GM23338 (cell line): ENCODE results near the gene SLCO4A1. TPM values are rescaled to one million over a fixed set of nuclear protein-coding genes. Genes with fewer than 3 reads are reported as not detected.

ENCODE experiments used
- ATAC-seq: fragments of 200-7000 bp; cut with Tn5 transposase; 3 replicates; pipeline ENCODE4 v1.9.1; 2020
- DNase-seq: peaks from one replicate; pipeline ENCODE4 v3.0.0-alpha.2; 2015; ENCODE audit warnings: low spot score
- H2AFZ ChIP-seq: fragments of 200-600 bp; sonication (generic); 2 replicates; pipeline ENCODE4 v1.8.0; 2016; ENCODE audit warnings: antibody characterized with exemption, mild to moderate bottlenecking, moderate library complexity
- H3F3A ChIP-seq: fragments of 200-600 bp; sonication (generic); replicated peaks from 2 replicates; pipeline ENCODE4 v1.8.0; 2017; ENCODE audit warnings: antibody characterized with exemption, mixed run types, low read depth
- H3K27ac ChIP-seq: fragments of 200-600 bp; sonication (generic); 2 replicates; pipeline ENCODE4 v1.6.1; 2016; ENCODE audit warnings: low read depth
- H3K27me3 ChIP-seq: fragments of 200-600 bp; sonication (generic); 2 replicates; pipeline ENCODE4 v1.8.0; 2016; ENCODE audit warnings: mild to moderate bottlenecking, mixed run types, moderate library complexity; ENCODE audit not compliant: insufficient read depth
- H3K36me3 ChIP-seq: fragments of 200-600 bp; sonication (generic); 2 replicates; pipeline ENCODE4 v1.8.0; 2016; ENCODE audit warnings: mild to moderate bottlenecking; ENCODE audit not compliant: insufficient read depth
- H3K4me1 ChIP-seq: fragments of 200-600 bp; sonication (generic); 2 replicates; pipeline ENCODE4 v1.8.0; 2016; ENCODE audit warnings: mild to moderate bottlenecking, moderate library complexity; ENCODE audit not compliant: insufficient read depth
- H3K4me2 ChIP-seq: fragments of 200-600 bp; sonication (generic); 2 replicates; pipeline ENCODE4 v1.7.1; 2017; ENCODE audit warnings: mixed run types
- H3K4me3 ChIP-seq: fragments of 200-600 bp; sonication (generic); 2 replicates; pipeline ENCODE4 v1.6.1; 2016; ENCODE audit warnings: mixed run types
- H3K79me2 ChIP-seq: fragments of 200-600 bp; sonication (generic); replicated peaks from 2 replicates; pipeline ENCODE4 v1.8.0; 2017; ENCODE audit warnings: mild to moderate bottlenecking; ENCODE audit not compliant: insufficient read depth
- H3K9me2 ChIP-seq: fragments of 200-600 bp; sonication (generic); 2 replicates; pipeline ENCODE4 v1.8.0; 2017; ENCODE audit not compliant: insufficient read depth
- H4K20me1 ChIP-seq: fragments of 200-600 bp; sonication (generic); replicated peaks from 2 replicates; pipeline ENCODE4 v1.8.0; 2017; ENCODE audit warnings: mild to moderate bottlenecking; ENCODE audit not compliant: insufficient read depth
- H3K27ac Mint-ChIP-seq: 2 replicates; pipeline ENCODE4 v1.8.0; 2020; ENCODE audit warnings: inconsistent platforms, mild to moderate bottlenecking, moderate library complexity, mixed read lengths
- H3K27me3 Mint-ChIP-seq: 3 replicates; pipeline ENCODE4 v1.8.0; 2022; ENCODE audit warnings: low read depth, mild to moderate bottlenecking, moderate library complexity, mixed read lengths, inconsistent platforms; ENCODE audit not compliant: insufficient read depth, poor library complexity
- H3K36me3 Mint-ChIP-seq: 3 replicates; pipeline ENCODE4 v1.8.0; 2021; ENCODE audit warnings: low read depth, mild to moderate bottlenecking, inconsistent platforms, moderate library complexity, mixed read lengths
- H3K4me1 Mint-ChIP-seq: 3 replicates; pipeline ENCODE4 v1.8.0; 2020; ENCODE audit warnings: mild to moderate bottlenecking, inconsistent platforms, mixed read lengths
- H3K4me3 Mint-ChIP-seq: 3 replicates; pipeline ENCODE4 v1.8.0; 2021; ENCODE audit warnings: moderate library complexity, mild to moderate bottlenecking, inconsistent platforms, mixed read lengths
- H3K9me3 Mint-ChIP-seq: 3 replicates; pipeline ENCODE4 v1.8.0; 2020; ENCODE audit warnings: moderate library complexity, mild to moderate bottlenecking, inconsistent platforms, mixed read lengths
- CREB1 ChIP-seq: fragments of 250-450 bp; sonication (Bioruptor Pico); IDR thresholded peaks from 2 replicates; pipeline ENCODE4 v1.5.0; 2020; ENCODE audit warnings: low read depth, mild to moderate bottlenecking, moderate library complexity
- CTCF ChIP-seq, 2 experiments: fragments of 200-600 bp in 1 of 2; sonication (generic) in 1 of 2; conservative IDR thresholded peaks; 2 replicates each; pipeline versions ENCODE4 v1.5.1 to v1.6.1; 2016 to 2017; ENCODE audit warnings: antibody characterized with exemption in 2 of 2, low read depth in 2 of 2, mild to moderate bottlenecking in 2 of 2, moderate library complexity in 1 of 2
- ETS1 ChIP-seq: IDR thresholded peaks from 2 replicates; pipeline ENCODE4 v1.6.1; 2016; ENCODE audit warnings: antibody characterized with exemption
- POLR2AphosphoS5 ChIP-seq: IDR thresholded peaks from 2 replicates; pipeline ENCODE4 v1.6.1; 2016; ENCODE audit warnings: antibody characterized with exemption, low read depth
- REST ChIP-seq: IDR thresholded peaks from one replicate; pipeline ENCODE4 v1.6.1; 2018; ENCODE audit warnings: antibody characterized with exemption; ENCODE audit not compliant: unreplicated experiment
- STAT1 ChIP-seq: IDR thresholded peaks from one replicate; pipeline ENCODE4 v1.6.1; 2016; ENCODE audit warnings: antibody characterized with exemption; ENCODE audit not compliant: unreplicated experiment
- polyA plus RNA-seq: library from polyadenylated mRNA; unstranded; fragments of >200 nt; fragmentation: Nextera tagmentation; extraction: Ambion mirVana; gene quantifications from 2 replicates; pipeline ENCODE4 v1.2.1, GENCODE V29; 2016
- total RNA-seq: library from RNA; depleted of rRNA; stranded (reverse); fragments of >200 nt; shearing (Covaris generic); gene quantifications from 2 replicates; pipeline ENCODE4 v1.2.3, GENCODE V29; 2014
- TF ChIP-seq, protein P1 (sequence below): fragments of 250-450 bp; sonication (Bioruptor Pico); IDR thresholded peaks from 2 replicates; pipeline ENCODE4 v1.5.0; 2020; ENCODE audit warnings: mild to moderate bottlenecking, moderate library complexity

Gene SLCO4A1
- total and polyA plus RNA-seq, 2 experiments from 2014 or later = 28.5 to 41.6 TPM

- no peak for TF ChIP-seq CTCF (conservative IDR thresholded peaks at IDR 0.05; ENCODE audit: low read depth in 2 of 2)
- no peak for TF ChIP-seq ETS1
- TF ChIP-seq, protein P1, sequence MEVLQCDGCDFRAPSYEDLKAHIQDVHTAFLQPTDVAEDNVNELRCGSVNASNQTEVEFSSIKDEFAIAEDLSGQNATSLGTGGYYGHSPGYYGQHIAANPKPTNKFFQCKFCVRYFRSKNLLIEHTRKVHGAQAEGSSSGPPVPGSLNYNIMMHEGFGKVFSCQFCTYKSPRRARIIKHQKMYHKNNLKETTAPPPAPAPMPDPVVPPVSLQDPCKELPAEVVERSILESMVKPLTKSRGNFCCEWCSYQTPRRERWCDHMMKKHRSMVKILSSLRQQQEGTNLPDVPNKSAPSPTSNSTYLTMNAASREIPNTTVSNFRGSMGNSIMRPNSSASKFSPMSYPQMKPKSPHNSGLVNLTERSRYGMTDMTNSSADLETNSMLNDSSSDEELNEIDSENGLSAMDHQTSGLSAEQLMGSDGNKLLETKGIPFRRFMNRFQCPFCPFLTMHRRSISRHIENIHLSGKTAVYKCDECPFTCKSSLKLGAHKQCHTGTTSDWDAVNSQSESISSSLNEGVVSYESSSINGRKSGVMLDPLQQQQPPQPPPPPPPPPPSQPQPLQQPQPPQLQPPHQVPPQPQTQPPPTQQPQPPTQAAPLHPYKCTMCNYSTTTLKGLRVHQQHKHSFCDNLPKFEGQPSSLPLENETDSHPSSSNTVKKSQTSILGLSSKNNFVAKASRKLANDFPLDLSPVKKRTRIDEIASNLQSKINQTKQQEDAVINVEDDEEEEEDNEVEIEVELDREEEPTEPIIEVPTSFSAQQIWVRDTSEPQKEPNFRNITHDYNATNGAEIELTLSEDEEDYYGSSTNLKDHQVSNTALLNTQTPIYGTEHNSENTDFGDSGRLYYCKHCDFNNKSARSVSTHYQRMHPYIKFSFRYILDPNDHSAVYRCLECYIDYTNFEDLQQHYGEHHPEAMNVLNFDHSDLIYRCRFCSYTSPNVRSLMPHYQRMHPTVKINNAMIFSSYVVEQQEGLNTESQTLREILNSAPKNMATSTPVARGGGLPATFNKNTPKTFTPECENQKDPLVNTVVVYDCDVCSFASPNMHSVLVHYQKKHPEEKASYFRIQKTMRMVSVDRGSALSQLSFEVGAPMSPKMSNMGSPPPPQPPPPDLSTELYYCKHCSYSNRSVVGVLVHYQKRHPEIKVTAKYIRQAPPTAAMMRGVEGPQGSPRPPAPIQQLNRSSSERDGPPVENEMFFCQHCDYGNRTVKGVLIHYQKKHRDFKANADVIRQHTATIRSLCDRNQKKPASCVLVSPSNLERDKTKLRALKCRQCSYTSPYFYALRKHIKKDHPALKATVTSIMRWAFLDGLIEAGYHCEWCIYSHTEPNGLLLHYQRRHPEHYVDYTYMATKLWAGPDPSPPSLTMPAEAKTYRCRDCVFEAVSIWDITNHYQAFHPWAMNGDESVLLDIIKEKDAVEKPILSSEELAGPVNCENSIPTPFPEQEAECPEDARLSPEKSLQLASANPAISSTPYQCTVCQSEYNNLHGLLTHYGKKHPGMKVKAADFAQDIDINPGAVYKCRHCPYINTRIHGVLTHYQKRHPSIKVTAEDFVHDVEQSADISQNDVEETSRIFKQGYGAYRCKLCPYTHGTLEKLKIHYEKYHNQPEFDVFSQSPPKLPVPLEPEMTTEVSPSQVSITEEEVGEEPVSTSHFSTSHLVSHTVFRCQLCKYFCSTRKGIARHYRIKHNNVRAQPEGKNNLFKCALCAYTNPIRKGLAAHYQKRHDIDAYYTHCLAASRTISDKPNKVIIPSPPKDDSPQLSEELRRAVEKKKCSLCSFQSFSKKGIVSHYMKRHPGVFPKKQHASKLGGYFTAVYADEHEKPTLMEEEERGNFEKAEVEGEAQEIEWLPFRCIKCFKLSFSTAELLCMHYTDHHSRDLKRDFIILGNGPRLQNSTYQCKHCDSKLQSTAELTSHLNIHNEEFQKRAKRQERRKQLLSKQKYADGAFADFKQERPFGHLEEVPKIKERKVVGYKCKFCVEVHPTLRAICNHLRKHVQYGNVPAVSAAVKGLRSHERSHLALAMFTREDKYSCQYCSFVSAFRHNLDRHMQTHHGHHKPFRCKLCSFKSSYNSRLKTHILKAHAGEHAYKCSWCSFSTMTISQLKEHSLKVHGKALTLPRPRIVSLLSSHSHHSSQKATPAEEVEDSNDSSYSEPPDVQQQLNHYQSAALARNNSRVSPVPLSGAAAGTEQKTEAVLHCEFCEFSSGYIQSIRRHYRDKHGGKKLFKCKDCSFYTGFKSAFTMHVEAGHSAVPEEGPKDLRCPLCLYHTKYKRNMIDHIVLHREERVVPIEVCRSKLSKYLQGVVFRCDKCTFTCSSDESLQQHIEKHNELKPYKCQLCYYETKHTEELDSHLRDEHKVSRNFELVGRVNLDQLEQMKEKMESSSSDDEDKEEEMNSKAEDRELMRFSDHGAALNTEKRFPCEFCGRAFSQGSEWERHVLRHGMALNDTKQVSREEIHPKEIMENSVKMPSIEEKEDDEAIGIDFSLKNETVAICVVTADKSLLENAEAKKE = no peak
Measured at GRCh38 chr20:62653373-62653772, 11.1 kb downstream of the SLCO4A1 start (continued).

DNA sequence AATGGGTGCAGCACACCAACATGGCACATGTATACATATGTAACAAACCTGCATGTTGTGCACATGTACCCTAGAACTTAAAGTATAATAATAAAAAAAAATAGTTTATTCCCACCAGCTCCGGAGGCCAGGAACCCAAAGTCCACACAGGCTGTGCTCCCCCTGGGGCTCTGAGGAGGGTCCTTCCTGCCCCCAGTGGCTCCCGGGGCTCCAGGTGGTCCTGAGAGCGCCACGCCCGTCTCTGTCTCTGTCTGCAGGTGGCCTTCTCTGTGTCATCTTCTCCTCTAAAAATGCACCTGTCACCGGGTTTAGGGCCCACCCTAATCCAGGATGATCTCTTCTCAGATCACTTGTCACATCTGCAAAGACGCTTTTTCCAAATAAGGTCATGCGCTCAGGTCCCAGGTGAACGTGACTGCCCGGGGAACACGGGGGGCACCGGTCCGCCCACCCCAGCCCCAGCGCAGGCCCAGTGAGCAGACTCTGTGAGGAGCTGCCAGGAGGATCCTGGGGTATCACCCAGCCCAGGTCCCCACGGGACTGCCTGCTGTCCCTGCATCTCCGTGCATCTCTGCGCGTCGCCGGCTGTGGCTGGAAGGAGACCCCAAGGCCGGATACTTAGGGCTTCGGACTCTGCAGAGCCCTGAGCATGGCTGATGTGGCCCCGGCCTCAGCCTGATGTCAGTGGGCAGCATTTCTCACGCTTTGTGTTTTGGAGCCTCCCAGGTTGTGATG lies 11.8 kb downstream of the SLCO4A1 start:
- Histone ChIP-seq H4K20me1 (peaks cover 11% of the 10 kb centered on the region), H3K27ac (no peak overlapping the region), H3K36me3 (no peaks in the 10 kb centered on the region), H3K4me1 (peaks cover 9% of the 10 kb centered on the region), H2AFZ (no peak overlapping the region), H3K27me3 (no peaks in the 10 kb centered on the region), H3K4me2 (no peak overlapping the region), H3K79me2 (peaks cover 48% of the 10 kb centered on the region), H3K4me3 (no peak overlapping the region), H3F3A (no peaks in the 10 kb centered on the region; the same call in 1 of the 2 replicates), H3K9me2 (no peaks in the 10 kb centered on the region)
- no peaks in the 10 kb centered on the region; the same call in 2 of the 3 replicates for H3K36me3 Mint-ChIP-seq
- H3K4me3 Mint-ChIP-seq = no peak overlapping the region
- no peak overlapping the region for H3K27ac Mint-ChIP-seq
- ATAC-seq (no peak), DNase-seq (no peak)
- H3K4me1 Mint-ChIP-seq = peaks cover 18% of the 10 kb centered on the region
- H3K9me3 Mint-ChIP-seq = no peaks in the 10 kb centered on the region
- H3K27me3 Mint-ChIP-seq = peaks cover 5% of the 10 kb centered on the region
- no peak for TF ChIP-seq CREB1 (CRISPR knock-in tag)
- TF ChIP-seq REST = no peak
- TF ChIP-seq POLR2AphosphoS5 = no peak
- TF ChIP-seq STAT1 = no peak
